HCT116 (cell line): ENCODE results near the gene THSD7A. TPM values are rescaled to one million over a fixed set of nuclear protein-coding genes. Genes with fewer than 3 reads are reported as not detected.

Experiments used
- ATAC-seq: fragments of 200-7000 bp; cut with Tn5 transposase; 2 replicates; pipeline ENCODE4 v1.9.1; 2020; ENCODE audit warnings: mild to moderate bottlenecking, moderate library complexity
- BruUV-seq: library from RNA; stranded (reverse); fragments of 400-500 nt; replicated peaks from 2 replicates; lab custom pipeline; 2021; lab: Mats Ljungman, UMichigan
- CTCF ChIA-PET: fragments of 300-600 bp; sonication (Branson Sonifier 250); formaldehyde crosslinking; loops from one replicate; lab custom pipeline; 2021; ENCODE audit warnings: antibody characterized with exemption; lab: Charles Lee
- POLR2A ChIA-PET: fragments of 300-600, 350-600 bp; sonication (Branson Sonifier 250); formaldehyde crosslinking; loops from one replicate; lab custom pipeline; 2021; ENCODE audit warnings: antibody characterized with exemption; lab: Charles Lee
- RAD21 ChIA-PET, 2 experiments: fragments of 300-600 bp; sonication (Branson Sonifier 250); formaldehyde crosslinking; loops; one replicate each; lab custom pipeline; 2023; ENCODE audit warnings: low total read pairs in 2 of 2; ENCODE audit not compliant: uncharacterized antibody in 2 of 2, unreplicated experiment in 2 of 2, low non-redundant PET in 1 of 2; lab: Charles Lee
- DNase-seq: peaks from one replicate; pipeline ENCODE4 v3.0.0-alpha.2; 2010; ENCODE audit warnings: low read depth, low spot score
- H2AFZ ChIP-seq: fragments of 200-600 bp; shearing (Covaris generic), sonication (generic); 2 replicates; pipeline ENCODE4 v1.6.1; 2017; ENCODE audit warnings: low read depth, mixed run types, mixed read lengths, antibody characterized with exemption, low read length; ENCODE audit not compliant: poor library complexity, severe bottlenecking
- H3K27ac ChIP-seq: 2 replicates; pipeline ENCODE4 v1.5.1; 2012; ENCODE audit warnings: low read depth, low read length
- H3K27me3 ChIP-seq: fragments of 200-600 bp; sonication (generic); 2 replicates; pipeline ENCODE4 v1.6.1; 2016; ENCODE audit warnings: mixed run types, low read length, mixed read lengths; ENCODE audit not compliant: insufficient read depth
- H3K36me3 ChIP-seq, 2 experiments: fragments of 200-500 bp in 1 of 2; fragments of 200-600 bp in 1 of 2; sonication (Bioruptor generic) in 1 of 2; sonication (generic) in 1 of 2; 2 replicates each; pipeline versions ENCODE4 v1.5.1 to v1.6.1; 2014 to 2016; ENCODE audit warnings: low read length in 2 of 2, inconsistent platforms in 1 of 2, mixed read lengths in 1 of 2, mixed run types in 1 of 2; ENCODE audit not compliant: insufficient read depth in 2 of 2, control insufficient read depth in 1 of 2
- H3K4me1 ChIP-seq, 2 experiments: fragments of 200-600 bp in 1 of 2; sonication (generic) in 1 of 2; 2 replicates each; pipeline versions ENCODE4 v1.5.1 to v1.6.1; 2012 to 2017; ENCODE audit warnings: low read length in 2 of 2, inconsistent platforms in 1 of 2, mild to moderate bottlenecking in 1 of 2, mixed read lengths in 1 of 2, mixed run types in 1 of 2, moderate library complexity in 1 of 2; ENCODE audit not compliant: insufficient read depth in 2 of 2, control insufficient read depth in 1 of 2
- H3K4me2 ChIP-seq: fragments of 200-600 bp; sonication (generic); 2 replicates; pipeline ENCODE4 v1.6.1; 2017; ENCODE audit warnings: mixed run types, low read length, mixed read lengths
- H3K4me3 ChIP-seq, 2 experiments: fragments of 200-600 bp in 1 of 2; sonication (generic) in 1 of 2; replicated peaks in 1 of 2; 2 replicates each; pipeline ENCODE4 v1.5.1; 2011 to 2016; ENCODE audit warnings: low read length in 2 of 2, control low read depth in 1 of 2, low read depth in 1 of 2, mild to moderate bottlenecking in 1 of 2, mixed read lengths in 1 of 2, mixed run types in 1 of 2
- H3K79me2 ChIP-seq: fragments of 200-600 bp; sonication (generic); 2 replicates; pipeline ENCODE4 v1.6.1; 2017; ENCODE audit warnings: mild to moderate bottlenecking, mixed run types, low read length, moderate library complexity, mixed read lengths; ENCODE audit not compliant: insufficient read depth
- H3K9ac ChIP-seq: fragments of 200-600 bp; sonication (generic); 2 replicates; pipeline ENCODE4 v1.6.1; 2016; ENCODE audit warnings: low read length, mixed read lengths
- H3K9me2 ChIP-seq: fragments of 200-600 bp; sonication (generic), shearing (Covaris generic); 2 replicates; pipeline ENCODE4 v1.6.1; 2017; ENCODE audit warnings: mixed run types, mild to moderate bottlenecking, moderate library complexity; ENCODE audit not compliant: insufficient read depth
- H3K9me3 ChIP-seq, 2 experiments: fragments of 200-500 bp in 1 of 2; fragments of 200-600 bp in 1 of 2; sonication (Bioruptor generic) in 1 of 2; sonication (generic) in 1 of 2; 2 replicates each; pipeline ENCODE4 v1.6.1; 2014 to 2017; ENCODE audit warnings: low read length in 2 of 2, mixed read lengths in 2 of 2, inconsistent platforms in 1 of 2, low read depth in 1 of 2, mild to moderate bottlenecking in 1 of 2, mixed run types in 1 of 2, moderate library complexity in 1 of 2; ENCODE audit not compliant: control insufficient read depth in 1 of 2, insufficient read depth in 1 of 2
- H4K20me1 ChIP-seq: fragments of 200-600 bp; sonication (generic), shearing (Covaris generic); 2 replicates; pipeline ENCODE4 v1.6.1; 2017; ENCODE audit warnings: mixed run types, mild to moderate bottlenecking, moderate library complexity; ENCODE audit not compliant: insufficient read depth
- CBX3 ChIP-seq: IDR thresholded peaks from 2 replicates; pipeline ENCODE4 v1.6.1; 2012; ENCODE audit warnings: low read depth
- CEBPB ChIP-seq: IDR thresholded peaks from 2 replicates; pipeline ENCODE4 v1.6.1; 2012; ENCODE audit warnings: low read depth
- ELF1 ChIP-seq: IDR thresholded peaks from 2 replicates; pipeline ENCODE4 v1.6.1; 2012; ENCODE audit warnings: low read depth, borderline replicate concordance
- EZH2 ChIP-seq: fragments of 200-600 bp; sonication (generic); IDR thresholded peaks from 2 replicates; pipeline ENCODE4 v1.6.1; 2017; ENCODE audit warnings: antibody characterized with exemption, mixed run types
- EZH2phosphoT487 ChIP-seq: fragments of 200-600 bp; IDR thresholded peaks from 2 replicates; pipeline ENCODE4 v1.6.1; 2018; ENCODE audit warnings: antibody characterized with exemption, borderline replicate concordance
- JUND ChIP-seq: IDR thresholded peaks from 2 replicates; pipeline ENCODE4 v1.6.1; 2012
- POLR2A ChIP-seq: IDR thresholded peaks from 2 replicates; pipeline ENCODE4 v1.7.0; 2011; ENCODE audit warnings: borderline replicate concordance; ENCODE audit not compliant: insufficient read depth, insufficient read length; ENCODE audit errors: extremely low read depth
- POLR2AphosphoS5 ChIP-seq: IDR thresholded peaks from 2 replicates; pipeline ENCODE4 v1.6.1; 2011; ENCODE audit warnings: mild to moderate bottlenecking, low read depth, low read length, moderate library complexity
- SIN3A ChIP-seq: IDR thresholded peaks from 2 replicates; pipeline ENCODE4 v1.6.1; 2012; ENCODE audit warnings: low read depth
- SRF ChIP-seq: IDR thresholded peaks from 2 replicates; pipeline ENCODE4 v1.6.1; 2012; ENCODE audit warnings: low read depth
- TCF7L2 ChIP-seq: IDR thresholded peaks from 2 replicates; pipeline ENCODE4 v1.7.0; 2011; ENCODE audit warnings: borderline replicate concordance, inconsistent platforms; ENCODE audit not compliant: insufficient read depth, insufficient read length; ENCODE audit errors: extremely low read depth
- YY1 ChIP-seq: IDR thresholded peaks from 2 replicates; pipeline ENCODE4 v1.6.1; 2011; ENCODE audit warnings: low read length, low read depth, moderate library complexity, mild to moderate bottlenecking; ENCODE audit not compliant: insufficient replicate concordance; ENCODE audit errors: extremely low read depth
- ZFX ChIP-seq: fragments of 450-650 bp; IDR thresholded peaks from 2 replicates; pipeline ENCODE4 v1.6.1; 2017
- ZNF274 ChIP-seq: fragments of 200-500 bp; sonication (Bioruptor generic); IDR thresholded peaks from 2 replicates; pipeline ENCODE4 v1.6.1; 2014; ENCODE audit warnings: mild to moderate bottlenecking, low read depth, low read length, inconsistent platforms
- intact Hi-C: fragments of 100-400 bp; cut with micrococcal nuclease; formaldehyde crosslinking; loops from 2 replicates; pipeline ENCODE4 v1.10.0; 2022
- total RNA-seq: library from RNA; stranded (reverse); gene quantifications from one replicate; pipeline ENCODE4 v1.2.1, GENCODE V29; 2021; ENCODE audit not compliant: unreplicated experiment
- TF ChIP-seq, protein P1 (sequence below): IDR thresholded peaks from 2 replicates; pipeline ENCODE4 v1.6.1; 2011; ENCODE audit warnings: mild to moderate bottlenecking, low read length, moderate library complexity; ENCODE audit not compliant: insufficient replicate concordance; ENCODE audit errors: extremely low read depth
- TF ChIP-seq, protein P2 (sequence below): IDR thresholded peaks from 2 replicates; pipeline ENCODE4 v1.6.1; 2012
- TF ChIP-seq, protein P3 (sequence below): IDR thresholded peaks from 2 replicates; pipeline ENCODE4 v1.6.1; 2012
- TF ChIP-seq, protein P4 (sequence below), 3 experiments: fragments of 200-600 bp in 1 of 3; sonication (generic) in 1 of 3; IDR thresholded peaks in 2 of 3; conservative IDR thresholded peaks in 1 of 3; 2 replicates each; pipeline ENCODE4 v1.5.1; 2012 to 2017; ENCODE audit warnings: low read depth in 2 of 3, low read length in 2 of 3, antibody characterized with exemption in 1 of 3, borderline replicate concordance in 1 of 3, control low read depth in 1 of 3, mild to moderate bottlenecking in 1 of 3, mixed read lengths in 1 of 3, mixed run types in 1 of 3, moderate library complexity in 1 of 3; ENCODE audit not compliant: insufficient read depth in 1 of 3

The THSD7A gene
- total RNA-seq, 1 experiment from 2014 or later: 0.05 TPM

DNA sequence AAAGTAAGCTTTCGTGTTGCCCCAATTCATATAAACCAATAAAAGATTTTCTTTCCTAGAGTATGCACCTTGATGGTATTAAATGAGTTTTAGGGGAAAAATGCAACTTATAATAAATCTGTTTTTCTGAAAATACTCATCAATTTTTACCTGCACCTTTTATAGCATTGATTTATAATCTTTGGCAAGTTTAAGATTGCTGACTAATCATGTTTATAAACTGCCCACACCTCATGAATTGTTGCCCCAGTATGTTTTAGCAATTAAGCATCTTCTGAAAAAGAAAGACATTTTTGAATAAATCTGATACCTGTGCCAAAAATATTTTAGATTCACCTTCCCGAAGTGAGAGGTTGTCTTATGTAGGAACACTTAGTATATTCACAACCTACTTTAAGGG, 420.0 kb downstream of the THSD7A start (continued):
- TF ChIP-seq, protein P1, sequence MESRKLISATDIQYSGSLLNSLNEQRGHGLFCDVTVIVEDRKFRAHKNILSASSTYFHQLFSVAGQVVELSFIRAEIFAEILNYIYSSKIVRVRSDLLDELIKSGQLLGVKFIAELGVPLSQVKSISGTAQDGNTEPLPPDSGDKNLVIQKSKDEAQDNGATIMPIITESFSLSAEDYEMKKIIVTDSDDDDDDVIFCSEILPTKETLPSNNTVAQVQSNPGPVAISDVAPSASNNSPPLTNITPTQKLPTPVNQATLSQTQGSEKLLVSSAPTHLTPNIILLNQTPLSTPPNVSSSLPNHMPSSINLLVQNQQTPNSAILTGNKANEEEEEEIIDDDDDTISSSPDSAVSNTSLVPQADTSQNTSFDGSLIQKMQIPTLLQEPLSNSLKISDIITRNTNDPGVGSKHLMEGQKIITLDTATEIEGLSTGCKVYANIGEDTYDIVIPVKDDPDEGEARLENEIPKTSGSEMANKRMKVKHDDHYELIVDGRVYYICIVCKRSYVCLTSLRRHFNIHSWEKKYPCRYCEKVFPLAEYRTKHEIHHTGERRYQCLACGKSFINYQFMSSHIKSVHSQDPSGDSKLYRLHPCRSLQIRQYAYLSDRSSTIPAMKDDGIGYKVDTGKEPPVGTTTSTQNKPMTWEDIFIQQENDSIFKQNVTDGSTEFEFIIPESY: no peak
- TF ChIP-seq POLR2AphosphoS5: no peak

DNA sequence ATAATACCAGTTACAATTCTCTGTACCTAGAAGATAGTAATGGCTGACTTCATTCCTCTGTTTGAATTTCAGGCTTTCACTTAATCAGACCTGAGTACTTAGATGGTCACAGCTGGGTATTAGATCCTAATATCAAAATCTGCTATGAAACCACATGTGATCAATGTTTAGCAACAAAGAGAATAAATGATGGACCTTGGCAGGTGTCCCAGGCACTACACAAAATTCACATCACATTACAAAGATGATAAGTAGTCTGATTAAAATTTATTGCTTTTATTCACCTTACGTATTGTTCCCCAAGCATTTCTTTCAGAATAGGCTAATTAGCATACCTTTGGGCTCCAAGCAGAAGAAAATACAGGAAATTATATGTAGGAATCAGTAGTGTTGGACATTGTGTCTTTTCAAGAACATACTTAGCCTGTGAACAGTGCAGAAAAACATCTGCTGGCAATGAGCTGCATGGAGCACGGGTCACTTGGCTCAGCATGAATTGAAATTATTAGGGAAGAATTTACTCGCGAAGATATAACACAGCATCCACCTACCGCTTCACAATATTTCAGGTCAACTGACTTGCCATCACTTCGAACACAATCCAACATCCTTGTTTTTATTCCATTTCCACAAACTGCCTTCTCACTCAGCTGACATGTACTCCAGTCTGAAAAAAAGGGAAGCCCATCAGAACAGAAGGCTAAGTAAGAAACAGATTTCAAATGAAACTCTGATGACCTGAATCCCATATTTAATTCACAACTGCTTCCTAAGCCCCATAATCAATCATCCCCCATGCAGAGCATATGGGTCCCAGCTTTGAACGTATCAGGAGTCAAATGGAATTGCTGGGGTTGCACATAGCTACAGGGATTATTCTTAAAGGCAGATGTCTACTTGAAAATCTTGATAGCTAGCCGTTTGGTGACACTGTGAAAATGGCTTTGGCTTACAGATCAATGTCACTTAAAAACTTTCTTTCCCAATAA, 421.0 kb downstream of the THSD7A start:
- no TSS peak for BruUV-seq
- Histone ChIP-seq H3K9ac (no peak overlapping the region), H3K4me2 (no peak overlapping the region), H3K4me1 (no peaks in the 10 kb centered on the region), H4K20me1 (no peaks in the 10 kb centered on the region), H3K79me2 (no peaks in the 10 kb centered on the region), H3K9me2 (no peaks in the 10 kb centered on the region), H3K27ac (no peak overlapping the region), H3K27me3 (no peaks in the 10 kb centered on the region), H3K4me3 (no peak overlapping the region), H2AFZ (no peak overlapping the region), H3K36me3 (no peaks in the 10 kb centered on the region), H3K9me3 (no peaks in the 10 kb centered on the region)
- ATAC-seq (no peak), DNase-seq (no peak)
- intact Hi-C loops: no loop called here
- RAD21 ChIA-PET: no interaction called here
- POLR2A ChIA-PET: no interaction called here
- CTCF ChIA-PET: no interaction called here
- TF ChIP-seq, protein P2, sequence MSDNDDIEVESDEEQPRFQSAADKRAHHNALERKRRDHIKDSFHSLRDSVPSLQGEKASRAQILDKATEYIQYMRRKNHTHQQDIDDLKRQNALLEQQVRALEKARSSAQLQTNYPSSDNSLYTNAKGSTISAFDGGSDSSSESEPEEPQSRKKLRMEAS: no peak
- TF ChIP-seq EZH2: no peak
- TF ChIP-seq ZFX: no peak
- TF ChIP-seq, protein P3, sequence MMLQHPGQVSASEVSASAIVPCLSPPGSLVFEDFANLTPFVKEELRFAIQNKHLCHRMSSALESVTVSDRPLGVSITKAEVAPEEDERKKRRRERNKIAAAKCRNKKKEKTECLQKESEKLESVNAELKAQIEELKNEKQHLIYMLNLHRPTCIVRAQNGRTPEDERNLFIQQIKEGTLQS: no peak
- no peak for TF ChIP-seq SRF
- TF ChIP-seq ZNF274: no peak
- TF ChIP-seq ELF1: no peak
- no peak for TF ChIP-seq YY1
- TF ChIP-seq POLR2A: no peak
- TF ChIP-seq, protein P4, sequence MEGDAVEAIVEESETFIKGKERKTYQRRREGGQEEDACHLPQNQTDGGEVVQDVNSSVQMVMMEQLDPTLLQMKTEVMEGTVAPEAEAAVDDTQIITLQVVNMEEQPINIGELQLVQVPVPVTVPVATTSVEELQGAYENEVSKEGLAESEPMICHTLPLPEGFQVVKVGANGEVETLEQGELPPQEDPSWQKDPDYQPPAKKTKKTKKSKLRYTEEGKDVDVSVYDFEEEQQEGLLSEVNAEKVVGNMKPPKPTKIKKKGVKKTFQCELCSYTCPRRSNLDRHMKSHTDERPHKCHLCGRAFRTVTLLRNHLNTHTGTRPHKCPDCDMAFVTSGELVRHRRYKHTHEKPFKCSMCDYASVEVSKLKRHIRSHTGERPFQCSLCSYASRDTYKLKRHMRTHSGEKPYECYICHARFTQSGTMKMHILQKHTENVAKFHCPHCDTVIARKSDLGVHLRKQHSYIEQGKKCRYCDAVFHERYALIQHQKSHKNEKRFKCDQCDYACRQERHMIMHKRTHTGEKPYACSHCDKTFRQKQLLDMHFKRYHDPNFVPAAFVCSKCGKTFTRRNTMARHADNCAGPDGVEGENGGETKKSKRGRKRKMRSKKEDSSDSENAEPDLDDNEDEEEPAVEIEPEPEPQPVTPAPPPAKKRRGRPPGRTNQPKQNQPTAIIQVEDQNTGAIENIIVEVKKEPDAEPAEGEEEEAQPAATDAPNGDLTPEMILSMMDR (IDR thresholded peaks at IDR 0.05 in 2 of 3, conservative IDR thresholded peaks at IDR 0.05 in 1 of 3; ENCODE audit: borderline replicate concordance in 1 of 3, insufficient read depth in 1 of 3, low read depth in 2 of 3, low read length in 2 of 3): no peak
- TF ChIP-seq EZH2phosphoT487: no peak
- TF ChIP-seq JUND: no peak
- TF ChIP-seq CEBPB: no peak
- TF ChIP-seq POLR2AphosphoS5: no peak
- no peak for TF ChIP-seq TCF7L2
- TF ChIP-seq SIN3A: no peak
- TF ChIP-seq, protein P1: no peak
- TF ChIP-seq CBX3: no peak
